ENCODE measurements around the gene KMT5C.

KMT5C gene

DNA sequence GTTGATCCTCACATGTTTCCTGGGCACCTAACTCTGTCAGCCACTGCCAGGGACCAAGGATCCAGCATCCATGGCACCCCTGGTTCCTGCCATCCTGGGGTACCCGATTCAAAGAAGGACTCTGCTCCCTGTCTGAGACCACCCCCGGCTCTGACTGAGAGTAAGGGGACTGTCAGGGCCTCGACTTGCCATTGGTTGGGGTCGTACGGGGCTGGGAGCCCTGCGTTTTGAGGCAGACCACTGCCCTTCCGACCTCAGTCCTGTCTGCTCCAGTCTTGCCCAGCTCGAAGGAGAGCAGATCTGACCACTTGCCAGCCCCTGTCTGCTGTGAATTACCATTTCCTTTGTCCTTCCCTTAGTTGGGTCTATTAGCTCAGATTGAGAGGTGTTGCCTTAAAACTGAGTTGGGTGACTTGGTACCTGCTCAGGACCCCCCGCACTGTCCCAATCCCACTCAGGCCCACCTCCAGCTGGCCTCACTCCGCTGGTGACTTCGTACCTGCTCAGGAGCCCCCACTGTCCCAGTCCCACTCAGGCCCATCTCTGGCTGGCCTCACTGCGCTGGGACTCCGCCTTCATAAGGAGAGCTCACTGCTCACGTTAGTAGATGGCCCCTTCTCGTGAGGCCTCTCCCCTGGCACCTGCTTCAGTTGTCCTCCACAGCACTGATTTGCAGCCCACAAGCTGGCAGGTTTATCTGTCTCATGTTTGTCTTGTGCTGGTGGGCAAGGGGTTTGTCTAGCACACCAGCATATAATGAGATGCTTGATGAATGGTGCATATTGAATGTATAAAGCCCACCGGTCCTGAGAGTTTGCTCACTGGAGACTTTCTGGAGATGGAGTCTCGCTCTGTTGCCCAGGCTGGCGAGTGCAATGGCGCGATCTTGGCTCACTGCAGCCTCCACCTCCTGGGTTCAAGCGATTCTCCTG is 50.0 kb downstream of the KMT5C start:
- no peak for DNase-seq

DNA sequence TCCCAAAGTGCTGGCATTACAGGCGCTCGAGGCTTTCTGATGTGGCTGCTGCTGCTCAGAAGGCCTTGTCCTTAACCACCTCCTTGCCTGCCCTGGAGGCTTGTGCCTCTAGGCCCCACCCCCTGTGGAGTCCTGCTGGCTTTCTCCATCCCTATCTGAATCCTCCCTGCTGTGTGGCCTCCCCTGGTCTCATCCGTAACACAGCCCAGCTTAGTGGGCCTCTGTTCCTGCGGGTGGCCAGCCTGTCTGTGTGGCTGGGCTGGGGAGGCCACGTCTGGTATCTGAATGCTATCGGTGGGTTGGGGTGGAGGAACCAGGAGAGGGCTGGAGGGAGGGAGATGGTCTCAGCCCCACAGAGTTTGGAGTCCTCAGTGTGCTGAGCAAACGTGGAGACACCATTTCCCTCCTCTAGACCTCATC is 50.8 kb downstream of the KMT5C start:
- peak; percentile 43 for DNase-seq

DNA sequence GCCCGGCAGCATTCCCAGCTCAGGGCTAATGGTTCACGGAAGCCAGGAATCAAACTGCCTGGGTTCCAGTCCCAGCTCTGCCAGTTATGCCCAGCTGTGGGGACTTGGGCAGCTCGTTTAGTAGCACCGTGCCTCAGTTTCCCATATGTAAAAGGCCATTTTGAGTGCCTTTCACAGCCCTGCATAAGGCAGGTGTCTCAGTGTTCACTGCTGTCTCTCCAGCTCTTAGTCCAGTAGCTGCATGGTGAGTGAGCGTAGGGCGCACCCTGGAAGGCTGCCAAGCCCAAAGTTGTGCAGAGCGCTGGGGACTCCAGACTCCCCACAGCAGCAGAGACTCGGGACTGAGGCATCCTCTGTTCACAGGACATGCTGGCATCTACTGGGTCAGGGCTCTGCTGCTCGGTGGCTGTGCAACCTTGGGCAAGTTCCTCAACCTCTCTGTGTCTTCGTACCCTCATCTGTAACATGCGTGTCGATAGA is 51.6 kb downstream of the KMT5C start:
- peak; percentile 50 for DNase-seq

DNA sequence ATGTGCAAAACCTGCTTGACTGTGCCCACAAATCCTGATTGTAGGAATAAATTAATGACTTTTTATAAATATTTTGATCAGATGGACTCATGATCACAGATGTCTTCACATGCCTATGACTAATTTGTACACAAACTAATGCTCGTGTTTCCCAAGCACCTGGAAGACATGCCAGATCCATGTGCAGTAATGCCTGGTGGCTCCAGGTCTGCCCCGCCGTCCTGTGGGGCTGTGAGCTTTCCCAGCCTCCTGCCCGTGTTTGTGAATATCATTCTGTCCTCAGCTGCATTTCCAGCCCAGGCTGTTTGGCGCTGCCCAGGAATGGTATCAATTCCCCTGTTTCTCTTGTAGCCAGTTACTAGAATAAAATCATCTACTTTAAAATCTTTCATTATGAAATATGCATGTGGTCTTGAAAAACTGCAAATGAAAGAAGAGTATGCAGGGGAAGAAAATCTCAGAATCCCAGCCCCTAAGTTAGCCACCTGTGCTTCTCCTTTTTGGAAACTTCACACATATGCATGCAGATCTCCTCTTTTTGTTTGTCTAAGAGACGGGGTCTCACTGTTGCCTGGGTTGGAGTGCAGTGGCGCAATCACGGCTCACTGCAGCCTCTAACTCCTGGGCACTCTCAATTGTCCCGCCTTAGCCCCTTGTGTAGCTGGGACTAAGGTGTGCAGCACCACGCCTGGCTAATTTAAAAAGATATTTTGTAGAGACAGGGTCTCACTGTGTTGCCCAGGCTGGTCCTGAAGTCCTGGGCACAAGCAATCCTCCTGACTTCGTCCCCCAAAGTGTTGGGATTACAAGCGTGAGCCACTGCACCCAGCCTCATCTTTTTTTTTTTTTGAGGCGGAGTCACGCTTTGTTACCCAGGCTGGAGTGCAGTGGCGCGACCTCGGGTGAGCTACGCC is 52.3 kb downstream of the KMT5C start:
- peak; percentile 59 for DNase-seq

- no peak for DNase-seq
Measured at GRCh38 chr19:55392820-55393761, 53.4 kb downstream of the KMT5C start.

Measured in DMS53 (cell line).